ENCODE data around the gene FRZB.

The FRZB gene

DNA sequence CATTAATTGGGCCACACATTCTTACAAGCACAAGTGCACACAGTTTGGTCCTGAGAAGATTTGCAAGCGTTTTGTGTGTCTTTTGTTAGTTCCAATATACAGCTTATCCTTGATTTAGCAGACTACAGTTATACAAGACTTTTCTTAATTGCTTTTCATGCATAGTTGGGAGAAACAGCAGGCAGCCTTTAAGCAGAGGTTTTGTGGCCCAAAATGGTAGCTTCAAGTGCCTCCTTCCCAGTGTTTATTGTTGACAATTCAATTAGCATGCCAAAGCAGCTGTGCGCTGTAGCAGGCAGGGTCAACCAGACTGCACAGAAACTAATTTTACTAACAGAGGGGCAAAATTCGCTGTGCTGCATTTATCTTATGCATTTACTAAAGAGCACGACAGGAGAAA lies 47.5 kb downstream of the FRZB start:
- Mint-ChIP-seq H3K4me1 (ENCODE audit: low read depth) (no peaks in the 10 kb centered on the region), H3K36me3 (ENCODE audit: low read depth) (no peaks in the 10 kb centered on the region), H3K27me3 (ENCODE audit: low read depth) (peaks cover 15% of the 10 kb centered on the region), H3K27ac (no peak overlapping the region), H3K9me3 (no peaks in the 10 kb centered on the region), H3K4me3 (no peak overlapping the region)
- DNase-seq (ENCODE audit: low spot score), result no peak

DNA sequence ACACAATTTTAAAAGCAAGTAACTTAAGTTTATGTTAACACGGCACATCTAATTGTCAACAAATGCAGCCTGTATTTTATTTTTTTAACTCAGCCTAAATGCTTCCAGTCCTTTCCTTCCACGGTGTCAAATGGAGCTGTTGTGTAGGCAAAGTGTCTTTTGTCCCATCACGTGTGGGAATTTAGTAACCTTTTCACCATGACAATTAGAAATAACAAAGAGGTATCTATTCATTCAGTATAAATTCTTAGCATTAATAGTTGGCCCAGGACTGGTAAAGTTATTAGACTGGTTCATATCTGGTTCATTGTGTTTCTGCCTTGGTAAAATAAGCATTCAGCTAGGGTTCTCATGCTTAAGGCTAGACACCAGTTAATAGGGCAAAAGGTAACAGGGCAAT lies 47.9 kb downstream of the FRZB start:
- H3K4me3 Mint-ChIP-seq, result no peak overlapping the region
- DNase-seq (ENCODE audit: low spot score), result no peak
- H3K36me3 Mint-ChIP-seq (ENCODE audit: low read depth), result no peaks in the 10 kb centered on the region
- H3K27me3 Mint-ChIP-seq (ENCODE audit: low read depth), result peaks cover 14% of the 10 kb centered on the region
- no peaks in the 10 kb centered on the region for H3K4me1 Mint-ChIP-seq (ENCODE audit: low read depth)
- H3K9me3 Mint-ChIP-seq, result no peaks in the 10 kb centered on the region
- H3K27ac Mint-ChIP-seq, result no peak overlapping the region

DNA sequence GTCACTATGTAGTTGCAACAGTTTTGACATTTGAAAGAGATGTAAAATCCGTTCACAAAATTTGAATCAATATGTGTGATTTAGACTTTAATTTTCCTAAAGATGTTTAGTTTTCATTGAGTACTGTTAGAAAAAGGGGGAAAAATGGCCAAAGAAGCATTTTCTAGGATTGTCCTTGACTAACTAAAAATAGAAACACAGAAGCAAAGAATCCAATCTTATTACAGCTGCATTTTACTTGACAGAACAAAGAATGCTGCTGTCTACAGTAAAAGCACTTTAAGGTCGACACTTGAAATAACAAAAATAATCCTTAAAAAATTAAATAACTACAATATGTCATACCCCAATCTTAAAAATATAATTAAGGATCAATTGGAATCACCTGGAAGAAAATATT lies 48.9 kb downstream of the FRZB start:
- no peak overlapping the region for H3K27ac Mint-ChIP-seq
- H3K9me3 Mint-ChIP-seq, result no peaks in the 10 kb centered on the region
- H3K4me3 Mint-ChIP-seq, result no peak overlapping the region
- H3K27me3 Mint-ChIP-seq (ENCODE audit: low read depth), result peaks cover 11% of the 10 kb centered on the region
- no peaks in the 10 kb centered on the region for H3K36me3 Mint-ChIP-seq (ENCODE audit: low read depth)
- no peak for DNase-seq (ENCODE audit: low spot score)
- H3K4me1 Mint-ChIP-seq (ENCODE audit: low read depth), result no peaks in the 10 kb centered on the region

DNA sequence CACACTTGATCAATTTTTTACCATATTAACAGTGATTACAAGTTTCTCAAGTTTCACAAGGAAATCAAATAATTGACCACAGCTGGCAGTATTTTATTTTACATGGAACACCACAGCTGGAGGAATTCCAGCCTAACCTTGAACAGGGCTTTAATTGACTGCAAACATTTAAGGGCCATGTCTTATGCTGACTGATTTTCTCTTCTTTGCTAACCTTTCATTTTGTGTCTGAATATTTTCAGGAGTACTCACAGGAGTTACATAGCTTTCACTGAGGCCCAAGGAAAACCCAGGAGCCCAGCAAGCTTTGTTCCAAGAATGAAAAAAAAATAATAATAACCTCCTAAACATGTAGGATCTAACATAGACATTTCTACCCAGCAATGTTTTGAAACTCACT lies 49.6 kb downstream of the FRZB start:
- Mint-ChIP-seq H3K9me3 (no peaks in the 10 kb centered on the region), H3K36me3 (ENCODE audit: low read depth) (no peaks in the 10 kb centered on the region), H3K27ac (no peak overlapping the region), H3K4me3 (no peak overlapping the region), H3K4me1 (ENCODE audit: low read depth) (no peaks in the 10 kb centered on the region), H3K27me3 (ENCODE audit: low read depth) (peaks cover 13% of the 10 kb centered on the region)
- DNase-seq (ENCODE audit: low spot score), result no peak

DNA sequence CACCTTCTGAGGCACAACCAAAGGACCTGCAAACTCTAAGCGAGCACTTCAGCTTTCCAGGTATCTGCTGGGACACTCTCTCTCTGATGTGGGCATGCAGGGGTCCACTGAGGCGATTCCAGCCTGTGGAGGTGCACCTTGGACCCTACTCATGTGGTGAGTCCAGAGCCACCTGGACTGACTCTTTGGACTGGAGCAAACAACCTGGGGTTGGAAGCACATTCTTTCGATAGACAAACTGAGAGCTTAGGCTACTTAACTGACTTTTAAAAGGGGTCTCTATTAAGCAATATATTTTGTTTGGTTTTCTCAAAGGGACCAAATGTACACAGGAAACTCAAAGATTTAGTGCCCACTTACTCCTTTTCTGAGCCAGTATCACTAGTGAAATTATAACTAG lies 51.6 kb downstream of the FRZB start:
- Mint-ChIP-seq H3K36me3 (ENCODE audit: low read depth) (no peaks in the 10 kb centered on the region), H3K27ac (no peak overlapping the region), H3K4me1 (ENCODE audit: low read depth) (no peaks in the 10 kb centered on the region), H3K27me3 (ENCODE audit: low read depth) (peaks cover 16% of the 10 kb centered on the region), H3K9me3 (no peaks in the 10 kb centered on the region), H3K4me3 (no peak overlapping the region)
- no peak for DNase-seq (ENCODE audit: low spot score)

DNA sequence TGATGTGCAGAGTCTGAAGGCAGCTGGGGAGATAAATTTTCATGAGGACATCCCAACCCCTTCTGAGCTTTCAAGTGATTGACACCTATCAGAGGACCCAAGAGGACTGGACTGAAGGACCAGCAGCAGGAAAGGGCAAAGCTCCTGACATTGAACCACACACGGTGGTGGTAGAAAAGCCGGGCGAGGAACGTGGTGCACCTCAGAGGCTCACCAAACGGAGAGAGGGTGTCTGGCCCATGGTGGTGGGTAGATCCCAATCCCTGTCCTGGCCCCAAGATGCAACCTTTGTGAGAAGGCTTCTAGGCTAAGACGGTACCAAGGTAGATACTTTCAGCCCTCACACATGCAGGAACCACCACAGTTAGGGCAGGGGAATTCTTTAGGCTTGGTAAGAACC lies 52.1 kb downstream of the FRZB start:
- no peak overlapping the region for H3K4me3 Mint-ChIP-seq
- no peaks in the 10 kb centered on the region for H3K4me1 Mint-ChIP-seq (ENCODE audit: low read depth)
- H3K27me3 Mint-ChIP-seq (ENCODE audit: low read depth), result peaks cover 16% of the 10 kb centered on the region
- DNase-seq (ENCODE audit: low spot score), result no peak
- no peak overlapping the region for H3K27ac Mint-ChIP-seq
- H3K36me3 Mint-ChIP-seq (ENCODE audit: low read depth), result no peaks in the 10 kb centered on the region
- H3K9me3 Mint-ChIP-seq, result no peaks in the 10 kb centered on the region

DNA sequence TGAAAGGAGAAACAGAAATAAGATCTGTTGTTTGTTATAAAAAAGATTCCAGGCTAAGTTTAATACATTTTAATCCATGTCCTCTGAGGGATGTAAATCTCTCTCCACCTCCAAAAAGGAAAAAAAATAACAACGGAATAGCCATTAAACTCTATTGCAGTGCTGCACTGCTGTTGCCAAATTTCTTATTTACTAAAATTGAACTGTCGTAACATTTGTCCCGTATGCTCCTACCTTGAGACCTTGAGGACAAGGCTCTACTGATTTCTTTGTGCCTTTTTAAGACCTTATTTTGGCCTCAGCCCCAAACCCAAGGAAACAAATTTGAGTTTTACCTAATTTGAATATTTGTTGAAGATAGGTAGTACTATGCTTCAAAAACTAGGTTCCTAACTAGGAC lies 56.4 kb downstream of the FRZB start:
- H3K9me3 Mint-ChIP-seq, result no peaks in the 10 kb centered on the region
- H3K4me3 Mint-ChIP-seq, result no peak overlapping the region
- DNase-seq (ENCODE audit: low spot score), result no peak
- peaks cover 8% of the 10 kb centered on the region for H3K27me3 Mint-ChIP-seq (ENCODE audit: low read depth)
- H3K27ac Mint-ChIP-seq, result no peak overlapping the region
- H3K4me1 Mint-ChIP-seq (ENCODE audit: low read depth), result no peaks in the 10 kb centered on the region
- no peaks in the 10 kb centered on the region for H3K36me3 Mint-ChIP-seq (ENCODE audit: low read depth)

DNA sequence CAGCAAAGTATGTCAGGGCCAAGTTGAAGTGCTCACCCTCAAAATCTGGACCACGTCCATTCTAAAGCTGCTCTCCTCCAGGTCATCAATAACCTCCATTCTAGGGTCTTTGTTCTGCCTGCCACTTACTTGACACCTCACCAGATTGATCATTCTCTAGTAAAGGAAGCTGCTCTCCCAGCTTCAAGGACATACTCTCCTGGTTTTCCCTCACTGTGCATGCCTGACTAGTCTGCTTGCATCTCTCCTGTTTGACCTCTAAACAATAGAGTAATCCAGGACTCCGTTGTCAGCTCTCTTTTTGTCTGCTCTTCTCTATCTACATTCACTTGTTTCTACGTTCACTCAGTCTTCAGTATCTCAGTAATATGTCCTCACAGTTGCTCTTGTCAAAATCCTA lies 59.1 kb downstream of the FRZB start:
- no peaks in the 10 kb centered on the region for H3K4me1 Mint-ChIP-seq (ENCODE audit: low read depth)
- H3K27ac Mint-ChIP-seq, result no peak overlapping the region
- no peaks in the 10 kb centered on the region for H3K9me3 Mint-ChIP-seq
- no peaks in the 10 kb centered on the region for H3K36me3 Mint-ChIP-seq (ENCODE audit: low read depth)
- no peak overlapping the region for H3K4me3 Mint-ChIP-seq
- no peak for DNase-seq (ENCODE audit: low spot score)
- H3K27me3 Mint-ChIP-seq (ENCODE audit: low read depth), result peaks cover 11% of the 10 kb centered on the region

DNA sequence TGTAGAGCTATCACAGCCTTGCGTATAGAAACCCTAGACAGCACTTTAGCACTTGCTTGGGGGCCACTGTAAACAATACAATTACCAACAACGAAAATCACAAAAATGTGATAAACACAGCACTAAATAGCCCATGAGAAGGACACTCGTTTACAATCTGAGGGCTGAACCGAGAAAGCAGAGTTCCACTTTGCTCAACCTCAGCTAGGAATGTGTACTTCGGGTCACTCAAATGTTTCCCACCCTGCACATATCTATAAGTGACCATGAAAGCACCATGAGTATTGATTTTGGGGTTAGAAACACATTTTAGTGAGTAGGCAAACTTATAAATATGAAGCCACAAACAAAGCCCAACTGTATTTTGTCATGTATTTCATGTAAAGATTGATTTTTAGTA lies 62.3 kb downstream of the FRZB start:
- no peak overlapping the region for H3K27ac Mint-ChIP-seq
- no peak for DNase-seq (ENCODE audit: low spot score)
- no peak overlapping the region for H3K4me3 Mint-ChIP-seq
- no peaks in the 10 kb centered on the region for H3K4me1 Mint-ChIP-seq (ENCODE audit: low read depth)
- H3K36me3 Mint-ChIP-seq (ENCODE audit: low read depth), result no peaks in the 10 kb centered on the region
- no peaks in the 10 kb centered on the region for H3K9me3 Mint-ChIP-seq
- peaks cover 13% of the 10 kb centered on the region for H3K27me3 Mint-ChIP-seq (ENCODE audit: low read depth)

DNA sequence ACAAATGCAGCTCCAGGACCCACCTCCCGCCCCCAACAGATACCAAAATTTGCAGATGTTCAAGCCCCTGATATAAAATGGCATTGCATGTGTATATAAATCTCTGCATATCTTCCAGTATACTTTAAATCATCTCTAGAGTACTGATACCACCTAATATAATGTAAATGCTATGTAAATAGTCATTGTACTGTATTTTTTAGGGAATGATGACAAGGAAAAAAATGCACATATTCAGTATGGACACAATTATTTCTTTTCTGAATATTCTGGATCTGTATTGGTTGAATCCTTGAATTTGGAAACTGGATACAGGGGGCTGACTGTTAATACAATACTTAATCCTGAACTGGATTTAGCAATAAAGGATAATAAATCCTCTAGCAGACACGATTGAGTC lies 67.7 kb downstream of the FRZB start:
- Mint-ChIP-seq H3K4me1 (ENCODE audit: low read depth) (no peaks in the 10 kb centered on the region), H3K27ac (no peak overlapping the region), H3K27me3 (ENCODE audit: low read depth) (peaks cover 30% of the 10 kb centered on the region), H3K36me3 (ENCODE audit: low read depth) (no peaks in the 10 kb centered on the region), H3K9me3 (no peaks in the 10 kb centered on the region), H3K4me3 (no peak overlapping the region)
- DNase-seq (ENCODE audit: low spot score), result no peak

DNA sequence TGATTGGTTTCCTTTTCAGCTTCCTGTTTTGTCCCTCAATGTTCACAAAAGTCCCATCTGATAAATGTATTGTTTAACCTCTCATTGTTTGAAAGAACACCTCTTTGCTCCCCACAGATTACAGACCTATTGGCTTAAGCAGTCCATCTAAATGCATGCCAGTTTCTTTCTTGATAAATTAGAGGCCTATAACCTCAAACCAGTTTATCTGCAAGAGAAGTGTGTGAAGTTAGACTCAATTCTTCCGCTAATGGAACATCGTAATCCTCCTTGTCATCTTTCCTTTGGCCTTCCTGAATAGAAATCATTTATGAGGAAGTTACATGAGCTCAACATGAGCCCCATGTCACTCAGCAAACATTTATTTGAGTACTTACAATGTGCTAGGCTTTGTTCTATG lies 74.0 kb downstream of the FRZB start:
- peaks cover 15% of the 10 kb centered on the region for H3K27me3 Mint-ChIP-seq (ENCODE audit: low read depth)
- H3K9me3 Mint-ChIP-seq, result no peaks in the 10 kb centered on the region
- no peaks in the 10 kb centered on the region for H3K36me3 Mint-ChIP-seq (ENCODE audit: low read depth)
- DNase-seq (ENCODE audit: low spot score), result no peak
- H3K27ac Mint-ChIP-seq, result no peak overlapping the region
- no peaks in the 10 kb centered on the region for H3K4me1 Mint-ChIP-seq (ENCODE audit: low read depth)
- no peak overlapping the region for H3K4me3 Mint-ChIP-seq

DNA sequence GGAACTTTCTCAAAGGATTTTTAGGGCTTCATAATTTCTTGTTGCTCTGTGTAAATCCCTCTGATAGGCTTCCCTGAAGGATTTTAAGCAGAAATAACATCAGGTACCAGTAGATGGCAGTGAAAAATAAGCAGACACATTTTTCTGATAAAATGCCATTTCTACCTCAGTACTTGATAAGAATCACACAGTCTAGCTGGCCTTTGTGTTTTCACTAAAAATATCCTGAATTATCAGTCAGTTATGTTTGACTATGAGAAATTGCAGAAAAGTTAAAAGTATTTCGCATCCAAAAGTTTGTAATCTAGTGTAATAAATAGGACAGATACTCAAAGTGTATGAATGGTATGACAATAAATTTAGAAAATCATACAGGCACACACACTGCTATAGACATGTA lies 81.7 kb downstream of the FRZB start:
- Mint-ChIP-seq H3K27ac (no peak overlapping the region), H3K36me3 (ENCODE audit: low read depth) (peaks cover 10% of the 10 kb centered on the region), H3K4me3 (no peak overlapping the region), H3K9me3 (no peaks in the 10 kb centered on the region), H3K27me3 (ENCODE audit: low read depth) (no peaks in the 10 kb centered on the region), H3K4me1 (ENCODE audit: low read depth) (no peaks in the 10 kb centered on the region)
- no peak for DNase-seq (ENCODE audit: low spot score)

DNA sequence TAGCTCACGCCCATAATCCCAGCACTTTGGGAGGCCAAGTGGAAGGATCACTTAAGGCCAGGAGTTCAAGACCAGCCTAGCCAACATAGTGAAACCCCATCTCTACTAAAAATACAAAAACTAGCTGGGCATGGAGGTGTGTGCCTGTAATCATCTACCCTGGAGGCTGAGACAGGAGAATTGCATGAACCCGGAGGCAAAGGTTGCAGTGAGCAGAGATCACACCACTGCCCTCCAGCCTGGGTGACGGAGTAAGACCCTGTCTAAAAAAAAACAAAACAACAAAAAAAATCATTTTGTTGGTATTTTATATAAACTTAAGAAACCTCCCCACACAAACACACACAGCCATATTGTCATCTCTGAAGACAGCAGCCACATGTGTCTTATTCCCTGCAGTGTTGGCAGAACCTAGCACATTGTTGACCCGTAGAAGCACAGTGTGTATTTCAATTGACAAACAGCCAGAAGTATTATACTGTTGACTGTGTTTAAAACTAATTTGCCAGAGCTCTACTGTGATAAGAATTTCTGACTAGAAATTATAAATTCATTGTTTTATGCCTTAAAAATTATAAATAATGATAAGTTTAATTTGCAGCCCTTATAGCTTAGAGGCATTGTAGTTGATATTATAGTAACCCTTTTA lies 82.3 kb downstream of the FRZB start:
- Mint-ChIP-seq H3K27me3 (ENCODE audit: low read depth) (no peaks in the 10 kb centered on the region), H3K4me3 (no peak overlapping the region), H3K9me3 (no peaks in the 10 kb centered on the region), H3K4me1 (ENCODE audit: low read depth) (no peaks in the 10 kb centered on the region), H3K27ac (no peak overlapping the region), H3K36me3 (ENCODE audit: low read depth) (peaks cover 10% of the 10 kb centered on the region)
- DNase-seq (ENCODE audit: low spot score), result no peak
